Bronchial smooth muscle cell (primary cell): ENCODE data around the gene CFAP69. TPM values are rescaled to one million over a fixed set of nuclear protein-coding genes. Genes with fewer than 3 reads are reported as not detected.

ENCODE experiments used
- total RNA-seq: library from RNA; depleted of rRNA; stranded (reverse); fragments of >200 nt; gene quantifications from 2 replicates; pipeline ENCODE4 v1.2.1, GENCODE V29; 2014

Gene CFAP69
- 5.0 and 7.7 TPM in 2 replicates for total RNA-seq

DNA sequence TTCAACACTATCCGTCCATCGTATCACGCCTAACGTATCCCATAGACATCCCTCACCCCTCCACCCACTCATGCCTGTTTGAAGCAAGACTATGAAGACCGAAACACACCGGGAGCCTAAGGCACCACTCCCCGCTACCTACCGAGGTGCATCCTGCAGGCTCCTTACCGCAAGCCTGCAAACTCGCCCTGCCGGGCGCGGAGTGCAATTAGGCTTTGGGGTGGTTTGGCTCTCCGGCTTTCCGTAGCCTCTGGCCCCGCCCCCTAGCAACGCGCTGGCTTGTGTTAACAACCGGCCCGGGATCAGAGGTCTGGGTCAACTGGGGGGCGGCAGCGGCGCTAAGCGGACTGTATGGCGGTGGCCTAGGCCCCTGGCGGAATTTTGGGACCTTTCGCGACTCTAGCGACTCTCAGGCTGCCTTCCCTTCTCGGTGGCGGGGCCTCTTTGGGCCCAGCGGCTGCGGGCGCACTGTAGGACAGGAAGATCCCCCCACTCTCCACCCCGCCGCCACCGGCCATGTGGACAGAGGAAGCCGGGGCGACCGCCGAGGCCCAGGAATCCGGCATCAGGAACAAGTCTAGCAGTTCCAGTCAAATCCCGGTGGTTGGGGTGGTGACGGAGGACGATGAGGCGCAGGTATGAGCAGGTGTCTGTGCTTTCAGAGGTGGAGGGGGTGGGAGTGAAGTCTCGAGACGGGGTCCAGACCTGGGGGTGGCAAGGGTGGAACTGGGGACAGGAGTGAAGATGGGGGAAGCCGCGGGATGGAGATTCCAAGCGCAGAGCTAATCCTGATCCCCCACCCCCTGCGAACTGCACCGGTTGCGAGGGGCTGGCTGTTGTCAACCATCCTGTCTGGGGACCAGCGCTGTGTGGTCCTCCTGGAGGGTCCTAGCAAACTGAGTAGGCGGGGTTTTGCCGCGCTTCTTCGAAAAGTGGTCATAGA is at the start of gene CFAP69:
Gene CFAP69, plus strand, starts transcription at position 266 of the 943 bp plus-strand sequence. Its CDS starts 251 bp downstream, at position 517.

GRCh38 chr7:90211391-90212148 is 33.4 kb upstream of the CFAP69 start, which contains the start of gene STEAP2:
TSS of gene STEAP2 (plus strand) at chr7:90211740. CDS start at chr7:90225083, 13,343 bp downstream.

DNA sequence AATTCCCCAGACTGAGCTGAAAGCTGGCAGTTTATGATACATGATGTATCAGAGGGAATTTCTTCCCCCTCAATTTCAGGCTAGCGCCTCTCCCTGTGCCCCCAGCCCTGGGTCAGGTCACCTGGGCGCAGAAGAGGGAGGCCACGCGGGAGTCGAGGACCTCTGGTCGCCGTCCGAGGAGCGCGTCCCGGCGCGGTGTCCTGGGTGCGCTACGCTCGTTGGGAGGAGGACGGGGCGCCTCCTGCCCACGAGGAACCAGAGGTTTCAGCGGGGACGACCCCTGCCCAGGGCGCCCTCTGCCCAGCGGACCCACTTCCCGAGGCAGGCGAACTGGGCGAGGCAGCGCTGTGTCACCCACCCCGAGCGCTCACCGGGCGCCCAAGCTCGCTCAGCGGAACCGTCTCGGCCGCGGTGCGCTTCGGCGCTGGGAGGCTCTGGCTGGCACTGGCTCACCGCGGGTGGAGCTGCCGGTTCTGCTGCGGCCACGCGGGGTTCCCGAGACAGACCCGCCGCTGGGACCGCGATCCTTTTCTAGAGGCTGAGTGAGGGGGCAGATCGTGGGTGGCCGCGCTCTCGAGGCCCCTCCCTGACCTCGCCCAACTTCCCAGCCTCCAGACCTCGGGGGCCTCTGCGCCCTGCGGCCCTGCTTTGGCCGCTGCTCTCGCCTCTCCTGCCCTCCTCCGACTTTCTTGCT is 76.0 kb downstream of the CFAP69 start, which contains the start of gene FAM237B:
Gene FAM237B, minus strand, starts transcription at position 504 of the 694 bp plus-strand sequence. CDS start 1,556 bp downstream, outside the sequence.

DNA sequence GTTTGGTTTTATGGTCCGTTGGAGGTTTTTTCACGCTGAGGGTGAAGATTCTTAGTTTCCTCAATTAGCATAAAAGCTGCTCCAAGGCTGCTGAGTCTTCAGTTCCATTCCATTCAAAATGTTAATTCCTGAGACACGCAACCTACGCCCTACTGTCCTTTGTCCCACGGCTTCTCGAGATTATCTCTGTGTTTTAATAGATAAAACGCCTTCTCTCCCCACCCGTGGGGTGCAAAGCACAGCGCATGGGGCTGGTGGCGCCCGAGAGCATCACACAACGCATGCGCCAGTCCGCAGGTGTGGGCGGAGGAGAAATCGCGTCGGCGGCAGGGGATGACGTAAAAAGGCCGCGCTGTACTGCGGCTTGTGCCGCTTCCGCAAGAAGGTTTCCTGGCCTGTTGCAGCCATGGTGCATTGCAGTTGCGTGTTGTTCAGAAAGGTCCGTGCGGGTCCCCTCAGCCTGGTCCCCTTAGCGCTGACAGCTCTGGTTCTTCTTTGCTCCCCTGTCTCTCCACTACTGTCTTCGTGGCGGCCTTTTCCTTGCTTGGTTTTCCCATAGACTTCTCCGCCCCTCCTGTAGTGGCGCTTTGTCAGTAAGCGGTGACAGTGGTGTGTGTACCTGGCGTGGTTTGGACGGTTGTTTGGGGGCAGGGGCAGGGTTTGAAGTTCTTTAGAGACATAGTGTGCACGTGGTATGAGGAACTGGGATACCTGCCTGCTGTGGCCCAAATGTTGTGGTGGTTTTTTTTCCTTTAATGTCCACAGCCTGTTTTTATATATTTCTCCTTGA is 101.6 kb downstream of the CFAP69 start, which contains the start of gene GTPBP10:
Gene GTPBP10, plus strand, starts transcription at position 381 of the 790 bp plus-strand sequence. Its CDS starts 26 bp downstream, at position 407.

Other genes starting within 250 kb of the CFAP69 start
- 20.0 and 30.7 TPM in 2 replicates for gene STEAP1, start 90.7 kb upstream of the CFAP69 start, total RNA-seq
- 22.1 and 32.4 TPM in 2 replicates for gene STEAP2, start 33.4 kb upstream of the CFAP69 start, total RNA-seq
- gene FAM237B, start 76.1 kb downstream of the CFAP69 start, total RNA-seq: not detected in 2 replicates
- 13.2 and 26.4 TPM in 2 replicates for gene GTPBP10, start 101.5 kb downstream of the CFAP69 start, total RNA-seq
- gene CLDN12, start 158.3 kb downstream of the CFAP69 start, total RNA-seq: 27.9 and 31.5 TPM in 2 replicates
- not detected in 2 replicates for gene PTTG1IP2, start 224.5 kb downstream of the CFAP69 start, total RNA-seq